Activated naive CD4-positive, alpha-beta T cell (primary cell): ENCODE measurements around the gene ATXN2.
"Not testable (repeated sequence)": the region's sequence is repeated elsewhere in the genome, so short reads cannot be mapped to it uniquely, and the experiment has no call there.

Source experiments
- DNase-seq, 4 experiments: peaks; one replicate each; lab custom pipeline; 2025; lab: John Stamatoyannopoulos, UW

ATXN2 gene, protein sequence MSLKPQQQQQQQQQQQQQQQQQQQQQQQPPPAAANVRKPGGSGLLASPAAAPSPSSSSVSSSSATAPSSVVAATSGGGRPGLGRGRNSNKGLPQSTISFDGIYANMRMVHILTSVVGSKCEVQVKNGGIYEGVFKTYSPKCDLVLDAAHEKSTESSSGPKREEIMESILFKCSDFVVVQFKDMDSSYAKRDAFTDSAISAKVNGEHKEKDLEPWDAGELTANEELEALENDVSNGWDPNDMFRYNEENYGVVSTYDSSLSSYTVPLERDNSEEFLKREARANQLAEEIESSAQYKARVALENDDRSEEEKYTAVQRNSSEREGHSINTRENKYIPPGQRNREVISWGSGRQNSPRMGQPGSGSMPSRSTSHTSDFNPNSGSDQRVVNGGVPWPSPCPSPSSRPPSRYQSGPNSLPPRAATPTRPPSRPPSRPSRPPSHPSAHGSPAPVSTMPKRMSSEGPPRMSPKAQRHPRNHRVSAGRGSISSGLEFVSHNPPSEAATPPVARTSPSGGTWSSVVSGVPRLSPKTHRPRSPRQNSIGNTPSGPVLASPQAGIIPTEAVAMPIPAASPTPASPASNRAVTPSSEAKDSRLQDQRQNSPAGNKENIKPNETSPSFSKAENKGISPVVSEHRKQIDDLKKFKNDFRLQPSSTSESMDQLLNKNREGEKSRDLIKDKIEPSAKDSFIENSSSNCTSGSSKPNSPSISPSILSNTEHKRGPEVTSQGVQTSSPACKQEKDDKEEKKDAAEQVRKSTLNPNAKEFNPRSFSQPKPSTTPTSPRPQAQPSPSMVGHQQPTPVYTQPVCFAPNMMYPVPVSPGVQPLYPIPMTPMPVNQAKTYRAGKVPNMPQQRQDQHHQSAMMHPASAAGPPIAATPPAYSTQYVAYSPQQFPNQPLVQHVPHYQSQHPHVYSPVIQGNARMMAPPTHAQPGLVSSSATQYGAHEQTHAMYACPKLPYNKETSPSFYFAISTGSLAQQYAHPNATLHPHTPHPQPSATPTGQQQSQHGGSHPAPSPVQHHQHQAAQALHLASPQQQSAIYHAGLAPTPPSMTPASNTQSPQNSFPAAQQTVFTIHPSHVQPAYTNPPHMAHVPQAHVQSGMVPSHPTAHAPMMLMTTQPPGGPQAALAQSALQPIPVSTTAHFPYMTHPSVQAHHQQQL

DNA sequence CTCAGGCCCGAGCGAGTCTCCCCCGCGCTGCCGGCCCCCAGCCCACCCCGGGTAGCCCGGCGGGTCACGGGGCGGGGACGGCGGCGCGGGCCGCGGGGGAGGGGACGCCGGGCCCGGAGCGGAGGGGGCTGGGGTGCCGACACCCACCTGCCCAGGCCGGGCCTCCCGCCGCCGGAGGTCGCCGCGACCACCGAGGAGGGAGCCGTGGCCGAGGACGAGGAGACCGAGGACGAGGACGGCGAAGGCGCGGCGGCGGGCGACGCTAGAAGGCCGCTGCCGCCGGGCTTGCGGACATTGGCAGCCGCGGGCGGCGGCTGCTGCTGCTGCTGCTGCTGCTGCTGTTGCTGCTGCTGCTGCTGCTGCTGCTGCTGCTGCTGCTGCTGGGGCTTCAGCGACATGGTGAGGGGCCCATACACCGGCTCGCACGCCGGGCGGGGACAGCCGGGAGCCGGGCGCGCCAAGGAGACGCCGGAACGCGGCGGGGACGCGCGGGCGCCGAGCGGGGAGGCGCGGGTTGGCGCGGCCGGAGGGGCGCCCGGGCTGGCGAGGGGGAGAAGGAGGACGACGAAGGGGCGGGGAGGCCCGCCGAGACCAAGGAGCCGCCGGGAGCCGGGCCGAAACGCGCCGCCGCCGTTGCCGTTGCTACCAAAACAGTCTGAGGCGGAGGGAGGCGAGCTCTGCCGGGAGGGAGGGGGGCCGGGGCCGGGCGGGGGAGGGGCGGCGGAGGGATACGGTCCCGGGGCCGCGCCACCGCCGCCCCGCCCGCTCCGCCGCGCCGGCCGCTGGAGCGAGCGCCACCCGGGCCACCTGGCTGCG, at the start of gene ATXN2:
TSS of gene ATXN2 (minus strand) at position 679 of the 816 bp plus-strand sequence. CDS start at position 398, 281 bp downstream.
- DNase-seq = peak; percentile 59 to 71 (median 66)

DNA sequence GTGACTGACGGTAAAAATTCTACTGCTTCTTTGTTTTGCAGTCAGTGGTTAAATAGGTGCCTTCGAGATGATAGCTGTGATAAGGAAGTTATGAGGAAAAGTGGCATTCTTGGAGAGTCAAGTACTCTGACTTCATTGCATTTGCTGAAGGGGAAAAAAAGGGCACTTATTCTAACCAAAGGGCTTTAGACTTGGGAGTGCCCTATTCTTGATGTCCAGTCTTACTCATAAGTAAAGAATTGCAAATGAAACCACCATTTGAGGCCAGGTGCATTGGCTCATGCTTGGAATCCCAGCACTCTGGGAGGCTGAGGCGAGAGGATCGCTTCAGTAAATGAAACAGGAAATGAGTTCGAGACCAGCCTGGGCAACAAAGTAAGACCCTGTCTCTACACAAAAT, 46.3 kb upstream of the ATXN2 start:
- no peak for DNase-seq

DNA sequence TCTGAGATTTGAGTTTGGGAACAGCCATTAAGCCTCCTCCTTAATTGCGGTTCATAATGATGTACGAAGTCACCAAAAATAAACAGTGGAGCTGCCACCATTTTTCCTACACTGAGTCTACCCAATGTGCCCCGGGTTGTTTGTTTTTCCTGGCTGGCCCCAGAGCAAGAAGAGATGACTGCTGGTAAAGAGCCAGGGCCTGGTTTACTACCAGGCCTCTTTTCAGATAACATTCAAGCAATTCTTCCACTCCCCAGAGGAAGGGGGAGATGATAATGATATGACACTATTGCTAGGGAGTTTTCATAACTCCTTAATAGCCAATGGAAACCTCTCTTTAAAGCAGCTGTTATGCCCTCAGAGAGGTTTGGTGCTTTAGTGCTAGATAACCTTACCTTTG, 44.3 kb upstream of the ATXN2 start:
- DNase-seq = no peak

DNA sequence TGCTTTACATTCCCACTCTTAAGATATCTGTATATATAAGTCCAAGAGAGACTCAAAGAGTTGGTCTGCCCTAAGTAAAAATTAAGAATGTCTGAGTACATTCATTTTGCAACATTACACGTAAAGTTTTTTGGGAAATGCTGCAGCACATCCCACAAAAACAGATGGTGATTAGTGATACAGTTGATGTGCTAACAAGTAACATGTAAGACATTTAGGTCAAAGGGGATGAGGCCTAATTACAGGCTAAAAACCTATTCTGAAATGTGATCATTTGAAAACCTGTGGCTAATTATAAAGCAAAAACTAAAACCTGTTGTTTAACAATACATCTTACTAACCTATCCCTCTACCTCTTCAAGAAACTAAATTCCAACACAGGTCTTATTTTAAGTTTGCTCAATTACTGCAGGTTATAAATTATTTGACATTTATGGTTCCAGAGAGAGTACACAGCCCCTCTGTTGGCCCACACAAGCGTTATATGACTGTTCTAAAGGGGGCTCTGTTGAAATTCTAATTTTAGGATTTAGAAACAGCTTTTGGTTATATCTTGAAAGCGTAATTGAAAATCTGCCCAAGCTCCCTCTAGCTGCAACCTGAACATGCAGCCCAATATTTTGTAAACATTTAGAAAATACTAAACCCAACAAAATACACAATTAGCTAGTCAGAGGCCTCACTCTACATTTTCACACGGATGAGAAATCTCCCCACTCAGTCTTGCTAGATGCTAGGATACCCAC, 43.7 kb upstream of the ATXN2 start:
- no peak for DNase-seq

DNA sequence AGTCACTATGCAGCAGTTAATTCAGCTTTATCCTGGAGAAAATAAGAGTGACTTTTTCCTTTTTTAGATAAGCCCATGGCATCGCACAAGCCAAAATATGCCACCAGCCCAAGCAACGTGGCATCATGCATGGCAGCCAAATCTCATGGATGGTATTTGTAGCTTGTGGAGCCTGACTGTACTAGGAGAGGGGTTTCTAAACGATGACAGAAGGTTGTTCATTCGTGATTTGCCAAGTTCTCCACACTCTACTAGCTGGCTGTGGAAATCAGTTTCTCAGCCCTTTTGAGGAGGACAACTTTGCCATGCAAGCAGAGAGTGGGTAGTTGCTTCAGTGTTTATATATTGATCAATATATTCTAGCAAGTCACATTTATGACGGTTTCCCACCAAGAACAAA, 41.4 kb upstream of the ATXN2 start:
- no peak for DNase-seq

DNA sequence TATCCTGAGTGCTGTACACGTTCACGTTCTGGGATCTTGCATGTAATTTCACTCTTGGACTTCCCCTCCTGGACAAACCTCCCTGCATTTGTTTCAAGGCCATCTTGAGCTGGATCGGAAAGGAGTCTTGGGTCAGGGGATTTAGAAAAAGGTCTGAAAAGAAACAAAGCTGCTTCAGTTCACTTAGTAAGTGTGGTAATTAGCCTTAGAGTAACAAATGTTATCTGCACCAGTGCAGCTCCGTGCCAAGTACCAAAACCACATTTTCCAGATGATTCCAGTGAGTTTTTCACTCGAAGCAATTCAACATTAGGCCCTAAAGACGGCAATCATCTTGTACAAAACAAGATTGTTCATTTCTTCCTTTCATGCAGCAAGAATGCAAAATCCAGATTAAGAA, 39.4 kb upstream of the ATXN2 start:
- DNase-seq = no peak

DNA sequence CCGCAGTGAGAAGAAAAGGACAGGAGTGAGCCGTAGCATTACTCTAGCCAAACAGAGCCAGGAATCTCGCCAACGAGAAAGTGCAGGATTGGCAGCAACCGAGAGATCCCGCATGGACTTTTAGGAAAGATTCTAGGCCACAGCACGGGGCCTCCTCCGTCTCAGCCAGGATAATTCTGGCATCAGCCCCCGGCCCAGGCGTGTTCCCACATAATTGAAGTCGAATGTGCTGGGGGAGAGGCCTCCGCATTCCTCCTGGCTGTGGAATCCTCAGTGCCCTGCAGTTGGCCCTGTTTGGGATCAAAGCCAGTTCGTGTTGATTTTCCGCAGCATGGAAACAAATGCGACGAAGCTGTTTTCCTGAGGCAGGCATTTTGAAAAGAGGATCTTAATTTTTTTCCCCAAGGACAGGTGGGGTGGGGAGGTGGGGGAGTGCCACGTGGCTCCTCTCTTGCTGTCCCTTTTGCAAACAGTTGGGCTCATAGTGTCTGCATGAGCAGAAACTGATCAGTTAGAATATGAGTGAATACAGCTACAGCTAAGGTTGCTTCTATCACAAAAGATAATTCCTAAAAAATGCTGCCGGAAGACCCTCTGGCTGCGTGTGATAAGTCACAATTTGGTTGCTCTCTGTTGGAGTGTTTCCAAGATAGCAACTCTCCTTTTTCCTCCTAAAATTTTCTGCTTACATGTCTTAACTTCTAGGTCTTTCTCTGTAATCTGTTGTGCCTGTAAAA, 37.3 kb upstream of the ATXN2 start:
- DNase-seq = no peak

DNA sequence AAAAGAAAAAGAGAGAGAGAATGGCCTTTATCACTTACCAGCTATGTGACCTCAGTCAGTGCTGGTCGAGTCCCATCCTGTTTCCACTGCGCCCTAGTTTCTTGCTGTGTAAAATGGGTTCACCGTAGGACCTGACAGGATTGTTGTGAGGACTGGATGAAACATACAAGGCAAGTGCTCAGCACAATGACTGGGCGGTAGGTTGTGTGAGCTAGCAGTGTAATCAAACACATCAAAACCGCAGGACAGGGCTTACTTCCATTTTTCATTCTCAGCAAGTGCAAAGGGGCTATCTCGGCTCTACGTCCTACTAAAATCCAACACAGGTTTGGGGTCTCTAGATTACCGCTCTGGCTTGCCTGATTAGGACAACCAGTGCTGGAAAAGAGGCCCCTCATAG, 36.4 kb upstream of the ATXN2 start:
- no peak for DNase-seq

DNA sequence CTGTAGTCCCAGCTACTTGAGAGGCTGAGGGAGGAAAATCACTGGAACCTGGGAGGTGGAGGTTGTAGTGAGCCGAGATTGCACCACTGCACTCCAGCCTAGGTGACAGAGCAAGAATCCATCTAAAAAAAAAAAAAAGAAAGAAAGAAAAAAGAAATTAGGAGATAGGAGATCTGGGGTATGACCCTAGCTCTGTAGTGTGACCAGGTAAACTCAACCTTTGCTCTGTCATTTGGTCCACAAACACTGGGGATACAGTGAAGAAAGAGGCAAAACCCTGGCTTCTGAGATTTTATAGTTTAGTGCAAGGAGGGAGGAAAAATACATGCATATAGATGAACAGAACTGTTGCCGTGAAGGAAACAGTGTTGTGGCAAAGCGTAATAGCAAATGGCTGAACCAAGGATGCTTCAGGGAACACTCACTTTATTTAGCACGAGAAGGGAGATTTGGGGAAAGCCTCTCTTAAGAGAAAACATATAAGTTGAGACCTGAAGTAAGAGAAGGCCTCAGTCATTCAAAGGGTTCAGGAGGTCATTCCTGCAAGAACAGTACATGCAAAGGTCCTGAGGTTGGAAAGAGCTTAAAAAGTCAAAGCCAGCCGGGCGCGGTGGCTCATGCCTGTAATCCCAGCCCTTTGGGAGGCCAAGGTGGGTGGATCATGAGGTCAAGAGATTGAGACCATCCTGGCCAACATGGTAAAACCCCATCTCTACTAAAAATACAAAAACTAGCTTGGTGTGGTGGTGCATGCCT, 29.6 kb upstream of the ATXN2 start:
- no peak for DNase-seq

DNA sequence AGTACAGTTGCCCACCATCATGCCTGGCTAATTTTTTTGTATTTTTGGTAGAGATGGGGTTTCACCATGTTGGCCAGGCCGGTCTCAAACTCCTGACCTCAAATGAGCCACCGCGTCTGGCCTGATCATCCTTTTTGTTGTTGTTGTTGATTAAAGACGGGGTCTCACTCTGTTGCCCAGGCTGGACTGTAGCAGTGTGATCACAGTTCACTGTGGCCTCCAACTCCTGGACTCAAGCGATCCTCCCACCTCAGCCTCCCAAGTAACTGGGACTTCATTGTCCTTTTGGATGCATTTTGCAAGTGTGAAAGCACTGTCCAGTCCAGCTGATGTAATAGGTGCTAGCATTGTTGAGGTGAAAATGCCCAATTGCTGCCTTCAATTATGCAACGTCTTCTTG, 27.1 kb upstream of the ATXN2 start:
- DNase-seq = no peak

DNA sequence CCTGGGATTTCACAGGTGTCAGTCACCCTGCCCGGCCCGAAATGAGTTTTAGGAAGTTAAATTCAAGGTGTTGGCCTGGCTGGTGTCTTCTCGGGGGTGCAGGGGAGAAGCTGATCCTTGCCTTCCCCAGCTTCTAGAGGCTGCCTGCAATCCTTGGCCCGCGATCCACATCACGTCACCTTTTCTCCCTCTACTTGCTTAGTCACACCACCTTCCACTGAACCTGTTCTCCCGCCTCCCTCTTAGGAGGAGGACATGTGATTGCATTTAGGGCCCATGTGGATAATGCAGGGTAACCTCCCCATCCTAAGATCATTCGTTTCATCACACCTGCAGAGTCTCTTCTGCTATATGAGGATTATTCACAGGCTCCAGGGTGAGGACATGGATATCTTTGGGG, 25.4 kb upstream of the ATXN2 start:
- DNase-seq = no peak

DNA sequence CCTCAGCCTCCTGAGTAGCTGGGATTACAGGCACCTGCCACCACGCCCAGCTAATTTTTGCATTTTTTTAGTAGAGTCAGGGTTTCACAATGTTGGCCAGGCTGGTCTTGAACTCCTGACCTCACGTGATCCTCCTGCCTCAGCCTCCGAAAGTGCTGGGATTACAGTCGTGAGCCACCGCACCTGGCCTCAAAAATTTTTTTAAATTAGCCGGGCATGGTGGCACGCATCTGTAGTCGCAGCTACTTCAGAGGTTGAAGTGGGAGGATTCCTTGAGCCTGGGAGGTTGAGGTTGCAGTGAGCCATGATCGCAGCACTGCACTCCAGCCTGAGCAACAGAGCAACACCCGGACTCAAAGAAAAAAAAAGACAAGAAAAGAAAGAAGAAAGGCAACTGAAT, 18.7 kb upstream of the ATXN2 start:
- DNase-seq = not testable (repeated sequence)

DNA sequence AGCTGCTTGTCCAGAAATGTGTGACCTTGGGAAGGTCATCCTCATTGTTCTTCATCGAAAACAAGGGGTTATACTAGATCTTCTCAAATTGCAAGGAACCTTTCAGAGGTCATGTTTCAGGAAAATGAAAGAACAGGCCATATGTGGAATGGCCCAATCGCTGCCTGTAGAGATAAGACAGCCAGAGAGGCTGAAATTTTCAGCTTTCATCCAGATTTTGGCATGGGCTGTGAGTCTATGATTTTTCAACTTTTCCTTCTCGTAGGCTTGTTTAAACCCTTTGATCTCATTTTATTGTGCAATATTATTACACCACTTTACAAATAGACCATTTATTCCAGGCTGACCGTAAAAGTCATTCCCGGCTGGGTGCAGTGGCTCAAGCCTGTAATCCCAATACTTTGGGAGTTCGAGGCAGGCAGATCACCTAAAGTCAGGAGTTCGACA, 17.1 kb upstream of the ATXN2 start:
- no peak for DNase-seq

DNA sequence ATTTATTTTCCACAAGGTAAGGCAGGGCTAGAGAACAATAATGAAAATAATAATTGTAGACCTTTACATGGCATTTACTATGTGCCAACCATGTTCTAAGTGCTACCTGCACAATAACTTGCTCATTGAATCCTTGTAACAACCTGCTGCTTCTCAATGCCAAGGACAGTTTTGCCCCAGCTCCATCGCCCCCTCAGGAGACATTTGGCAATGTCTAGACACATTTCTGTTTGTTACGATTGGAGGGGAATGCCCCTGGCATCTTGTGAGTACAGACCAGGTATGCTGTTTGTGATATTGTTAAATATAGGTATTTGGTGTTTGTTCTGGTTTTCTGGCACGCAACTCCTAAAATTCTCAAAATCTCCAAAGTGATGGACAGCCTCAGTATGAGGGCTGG, 8.1 kb upstream of the ATXN2 start:
- DNase-seq = no peak

DNA sequence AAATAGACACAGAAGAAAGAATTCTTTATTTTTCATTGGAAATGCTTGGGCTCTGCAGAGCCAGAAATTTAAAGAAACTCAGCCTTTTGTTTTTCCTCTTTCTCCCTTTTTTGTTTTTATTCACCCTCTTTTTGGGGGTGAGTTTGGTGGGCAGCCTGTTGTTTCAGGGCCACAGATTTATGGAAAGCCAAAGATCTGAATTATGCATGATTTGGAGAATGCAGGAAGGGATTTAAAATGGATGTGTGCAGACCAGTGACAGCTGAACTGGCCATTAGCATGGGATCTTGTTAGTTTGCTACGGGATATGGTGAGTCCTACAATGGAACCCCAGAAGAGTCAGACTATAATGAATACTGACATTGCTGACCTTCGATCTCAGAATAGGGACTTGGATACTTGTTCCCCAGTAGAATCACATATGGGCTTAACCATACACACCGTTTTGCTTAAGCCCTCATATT, 7.7 kb upstream of the ATXN2 start:
- no peak for DNase-seq

DNA sequence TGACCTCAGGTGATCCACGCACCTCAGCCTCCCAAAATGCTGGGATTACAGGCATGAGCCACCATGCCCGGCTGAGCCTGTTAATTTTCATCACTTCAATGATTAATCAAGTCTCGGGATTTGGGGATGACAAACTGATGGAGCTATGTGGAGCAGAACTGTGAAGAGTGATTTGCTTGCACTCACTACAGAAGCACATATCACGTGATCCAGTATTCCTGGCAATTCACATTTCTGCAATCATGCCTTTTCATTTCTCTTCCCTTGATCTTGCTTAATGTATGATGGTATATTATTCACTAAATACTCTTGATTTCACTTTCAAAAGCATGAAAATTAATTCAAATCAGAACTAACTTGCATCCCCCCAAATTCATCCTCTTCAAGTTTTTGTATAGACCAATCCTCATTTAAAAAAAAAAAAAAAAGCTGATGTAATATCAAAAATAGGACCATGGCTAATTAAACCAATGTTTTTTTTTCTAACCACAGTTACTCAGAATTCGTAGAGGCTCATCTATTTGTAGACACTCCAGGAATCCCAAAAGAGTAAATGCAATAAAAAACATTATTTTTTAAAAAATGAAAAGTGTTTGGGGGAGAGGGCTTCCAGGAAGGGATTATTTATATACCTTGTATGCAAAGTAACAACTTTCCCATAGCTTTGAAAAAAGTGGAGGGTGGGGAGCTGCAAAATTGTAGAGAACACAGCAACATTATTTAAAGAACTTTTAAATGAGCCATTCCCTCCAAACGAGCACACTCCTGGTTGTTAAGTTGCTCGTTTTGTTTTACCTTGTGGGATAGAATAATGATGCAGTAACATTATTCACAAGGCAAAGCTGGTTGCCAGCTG, 7.0 kb upstream of the ATXN2 start:
- no peak for DNase-seq

DNA sequence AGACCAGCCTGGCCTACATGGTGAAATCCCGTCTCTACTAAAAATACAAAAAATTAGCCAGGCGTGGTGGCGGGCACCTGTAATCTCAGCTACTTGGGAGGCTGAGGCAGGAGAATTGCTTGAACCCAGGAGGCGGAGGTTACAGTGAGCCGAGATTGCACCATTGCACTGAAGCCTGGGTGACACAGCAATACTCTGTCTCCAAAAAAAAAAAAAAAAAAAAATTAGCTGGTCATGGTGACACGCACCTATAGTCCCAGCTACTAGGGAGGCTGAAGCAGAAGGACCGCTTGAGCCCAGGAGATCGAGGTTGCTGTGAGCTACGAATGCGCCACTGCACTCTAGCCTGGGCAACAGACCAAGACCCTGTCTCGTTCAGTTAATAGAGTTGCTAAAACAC, 3.7 kb upstream of the ATXN2 start:
- DNase-seq = not testable (repeated sequence)

DNA sequence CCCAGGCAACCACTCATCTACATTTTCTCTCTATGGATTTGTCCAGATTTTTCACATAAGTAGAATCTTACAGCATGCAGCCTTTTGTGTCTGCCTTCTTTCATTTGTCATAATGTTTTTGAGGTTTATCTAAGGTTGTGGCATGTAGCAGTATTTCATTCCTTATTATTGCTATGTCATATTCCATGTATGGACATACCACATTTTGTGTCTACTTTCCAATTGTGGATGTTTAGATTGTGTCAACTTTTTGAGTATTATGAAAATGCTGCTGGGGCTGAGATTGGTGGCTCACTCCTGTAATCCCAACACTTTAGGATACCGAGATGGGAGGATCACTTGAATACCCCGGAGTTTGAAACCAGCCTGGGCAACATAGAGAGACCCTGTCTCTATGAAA, 3.2 kb upstream of the ATXN2 start:
- no peak for DNase-seq
